HG02885 (cell line): Measurements from ENCODE around the gene CNTN1.
A peak's percentile ranks its signal among the peaks of the same experiment; 100 is the strongest.

Source experiments
- ATAC-seq: cut with Tn5 transposase; IDR thresholded peaks from one replicate; pipeline ENCODE4 v1.9.1; 2021; ENCODE audit warnings: mild to moderate bottlenecking; ENCODE audit not compliant: unreplicated experiment, poor library complexity

The CNTN1 gene

GRCh38 chr12:40691913-40692764 lies at the start of gene CNTN1:
CNTN1 (plus strand) TSS chr12:40692439.
- peak; percentile 55 for ATAC-seq

GRCh38 chr12:40643506-40643905 lies 48.7 kb upstream of the CNTN1 start:
- no peak for ATAC-seq

GRCh38 chr12:40643976-40644375 lies 48.3 kb upstream of the CNTN1 start:
- no peak for ATAC-seq

GRCh38 chr12:40644708-40645107 lies 47.5 kb upstream of the CNTN1 start:
- no peak for ATAC-seq

GRCh38 chr12:40645361-40645760 lies 46.9 kb upstream of the CNTN1 start:
- no peak for ATAC-seq

GRCh38 chr12:40646456-40646855 lies 45.8 kb upstream of the CNTN1 start:
- no peak for ATAC-seq

GRCh38 chr12:40646911-40647310 lies 45.3 kb upstream of the CNTN1 start:
- no peak for ATAC-seq

- ATAC-seq = no peak
These were observed 44.6 kb upstream of the CNTN1 start for GRCh38 chr12:40647651-40648050.

- no peak for ATAC-seq
These were observed 43.7 kb upstream of the CNTN1 start for GRCh38 chr12:40648519-40648918.

GRCh38 chr12:40650038-40650704 lies 42.1 kb upstream of the CNTN1 start:
- ATAC-seq = no peak

GRCh38 chr12:40655451-40655850 lies 36.8 kb upstream of the CNTN1 start:
- no peak for ATAC-seq

GRCh38 chr12:40662366-40662765 lies 29.9 kb upstream of the CNTN1 start:
- ATAC-seq = no peak

GRCh38 chr12:40663781-40664180 lies 28.5 kb upstream of the CNTN1 start:
- no peak for ATAC-seq

GRCh38 chr12:40668099-40668529 lies 24.1 kb upstream of the CNTN1 start:
- ATAC-seq = no peak

- ATAC-seq = no peak
These were observed 19.4 kb upstream of the CNTN1 start for GRCh38 chr12:40672741-40673271.

- no peak for ATAC-seq
These were observed 11.1 kb upstream of the CNTN1 start for GRCh38 chr12:40681148-40681547.

- no peak for ATAC-seq
These were observed 7.3 kb upstream of the CNTN1 start for GRCh38 chr12:40684986-40685385.

GRCh38 chr12:40688085-40688725 lies 4.0 kb upstream of the CNTN1 start:
- ATAC-seq = no peak

- no peak for ATAC-seq
These were observed 2.7 kb upstream of the CNTN1 start for GRCh38 chr12:40689576-40689975.

GRCh38 chr12:40692765-40693206 lies 547 bp downstream of the CNTN1 start:
- ATAC-seq = no peak
